NAMALWA (cell line): ENCODE measurements around the gene STRN3.
"Not testable (repeated sequence)": the region's sequence is repeated elsewhere in the genome, so short reads cannot be mapped to it uniquely, and the experiment has no call there.

Experiments used
- DNase-seq: peaks from one replicate; pipeline ENCODE4 v3.0.0-alpha.2; 2015; ENCODE audit warnings: low spot score

STRN3 gene

GRCh38 chr14:31026077-31026449 is at the start of gene STRN3:
TSS of gene STRN3 (minus strand) at chr14:31026379. CDS start at chr14:31026185, 194 bp downstream.
- DNase-seq = no peak

GRCh38 chr14:31075144-31075543 is 49.0 kb upstream of the STRN3 start:
- no peak for DNase-seq

GRCh38 chr14:31071151-31071550 is 45.0 kb upstream of the STRN3 start:
- DNase-seq = no peak

- DNase-seq = no peak
Observed at GRCh38 chr14:31070431-31070830, 44.3 kb upstream of the STRN3 start.

GRCh38 chr14:31069343-31069742 is 43.2 kb upstream of the STRN3 start:
- DNase-seq = no peak

GRCh38 chr14:31068235-31068634 is 42.1 kb upstream of the STRN3 start:
- no peak for DNase-seq

- DNase-seq = not testable (repeated sequence)
Observed at GRCh38 chr14:31062908-31063307, 36.7 kb upstream of the STRN3 start.

GRCh38 chr14:31060253-31060875 is 34.2 kb upstream of the STRN3 start:
- no peak for DNase-seq

- no peak for DNase-seq
Observed at GRCh38 chr14:31059152-31059924, 33.2 kb upstream of the STRN3 start.

- DNase-seq = no peak
Observed at GRCh38 chr14:31057701-31058364, 31.7 kb upstream of the STRN3 start.

GRCh38 chr14:31057035-31057434 is 30.9 kb upstream of the STRN3 start:
- DNase-seq = no peak

- DNase-seq = not testable (repeated sequence)
Observed at GRCh38 chr14:31052905-31053586, 26.9 kb upstream of the STRN3 start.

GRCh38 chr14:31051511-31051910 is 25.3 kb upstream of the STRN3 start:
- no peak for DNase-seq

- no peak for DNase-seq
Observed at GRCh38 chr14:31051023-31051422, 24.8 kb upstream of the STRN3 start.

- no peak for DNase-seq
Observed at GRCh38 chr14:31047503-31047902, 21.3 kb upstream of the STRN3 start.

GRCh38 chr14:31045501-31046080 is 19.4 kb upstream of the STRN3 start:
- no peak for DNase-seq

- no peak for DNase-seq
Observed at GRCh38 chr14:31043379-31043778, 17.2 kb upstream of the STRN3 start.

GRCh38 chr14:31042893-31043292 is 16.7 kb upstream of the STRN3 start:
- not testable (repeated sequence) for DNase-seq

- no peak for DNase-seq
Observed at GRCh38 chr14:31042300-31042699, 16.1 kb upstream of the STRN3 start.

GRCh38 chr14:31038521-31039166 is 12.5 kb upstream of the STRN3 start:
- DNase-seq = no peak

- no peak for DNase-seq
Observed at GRCh38 chr14:31037709-31038221, 11.6 kb upstream of the STRN3 start.
